GM18858 (cell line): ENCODE results near the gene TOPORS.

Experiments used
- ATAC-seq: cut with Tn5 transposase; IDR thresholded peaks from one replicate; pipeline ENCODE4 v1.9.1; 2021; ENCODE audit not compliant: unreplicated experiment

TOPORS gene

DNA sequence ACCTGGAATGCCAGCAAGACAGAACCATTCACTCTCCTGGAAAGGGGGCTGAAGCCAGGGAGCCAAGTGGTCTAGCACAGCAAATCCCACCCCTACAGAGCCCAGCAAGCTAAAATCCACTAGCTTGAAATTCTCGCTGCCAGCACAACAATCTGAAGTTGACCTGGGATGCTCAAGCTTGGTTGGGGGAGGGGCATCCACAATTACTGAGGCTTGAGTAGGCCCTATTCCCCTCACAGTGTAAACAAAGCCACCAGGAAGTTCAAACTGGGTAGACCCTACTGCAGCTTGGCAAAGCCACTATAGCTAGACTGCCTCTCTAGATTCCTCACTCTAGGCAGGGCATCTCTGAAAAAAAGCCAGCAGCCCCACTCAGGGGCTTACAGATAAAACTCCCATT, 43.7 kb downstream of the TOPORS start:
- no peak for ATAC-seq

GRCh38 chr9:32503008-32503407, 49.4 kb downstream of the TOPORS start:
- no peak for ATAC-seq

- ATAC-seq: no peak
Observed at GRCh38 chr9:32502464-32502863, 49.9 kb downstream of the TOPORS start.

- ATAC-seq: no peak
Observed at GRCh38 chr9:32501868-32502267, 50.5 kb downstream of the TOPORS start.

DNA sequence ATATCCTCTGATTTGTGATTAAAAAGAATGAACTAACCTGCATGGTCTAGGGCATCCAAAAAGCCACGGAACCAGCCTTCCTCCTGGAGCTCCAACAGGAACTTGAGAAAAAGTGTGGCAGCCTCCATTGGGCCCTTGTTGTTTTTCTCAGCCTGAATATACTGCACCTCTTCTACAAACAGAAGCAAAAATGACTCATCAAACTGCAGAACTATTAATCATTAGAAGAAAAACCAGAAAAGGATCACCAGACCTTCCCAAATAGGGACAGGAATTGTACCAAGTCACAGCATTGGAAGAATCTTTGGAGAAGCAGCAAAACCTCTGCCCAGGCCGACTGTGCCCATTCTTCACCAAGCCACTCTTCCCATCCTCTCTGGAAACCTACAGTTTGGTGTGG, 51.6 kb downstream of the TOPORS start:
- ATAC-seq: no peak

- ATAC-seq: no peak
Observed at GRCh38 chr9:32497921-32498320, 54.5 kb downstream of the TOPORS start.

DNA sequence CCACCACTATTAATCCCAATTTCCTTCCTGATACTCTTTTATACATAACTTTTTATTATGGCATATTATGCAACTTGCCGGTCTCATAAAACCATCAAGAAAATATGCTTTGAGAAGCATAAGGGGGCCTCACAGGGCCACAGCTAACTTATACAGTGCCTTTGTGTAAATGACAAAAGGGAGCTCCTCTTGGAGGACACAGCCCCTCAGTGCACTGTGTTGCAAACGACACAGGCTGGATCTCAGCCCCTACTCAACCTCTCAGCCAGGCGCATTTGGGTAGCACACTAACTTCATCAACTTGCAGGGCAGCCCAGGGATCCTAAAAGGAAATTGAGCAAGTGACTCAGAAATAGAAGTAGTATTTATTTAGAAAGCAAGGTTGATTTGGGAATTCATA, 61.8 kb downstream of the TOPORS start:
- no peak for ATAC-seq
